GM20000 (cell line): ENCODE measurements around the gene FPGS.
"Not testable (repeated sequence)": the region's sequence is repeated elsewhere in the genome, so short reads cannot be mapped to it uniquely, and the experiment has no call there.

Experiments
- DNase-seq: peaks from one replicate; pipeline ENCODE4 v3.0.0; 2012; ENCODE audit warnings: low spot score
- CTCF ChIP-seq: IDR thresholded peaks from 2 replicates; pipeline ENCODE4 v1.5.1; 2012; ENCODE audit warnings: mild to moderate bottlenecking, control low read depth; ENCODE audit errors: extremely low read depth, missing control alignments

FPGS gene

GRCh38 chr9:127838375-127839078 is 35.8 kb downstream of the FPGS start:
- no peak for TF ChIP-seq CTCF
- no peak for DNase-seq

- no peak for TF ChIP-seq CTCF
- no peak for DNase-seq
Measured at GRCh38 chr9:127841087-127841835, 38.6 kb downstream of the FPGS start.

GRCh38 chr9:127844821-127845359 is 42.2 kb downstream of the FPGS start:
- DNase-seq: no peak
- no peak for TF ChIP-seq CTCF

- not testable (repeated sequence) for DNase-seq
Measured at GRCh38 chr9:127845619-127846018, 42.9 kb downstream of the FPGS start.

GRCh38 chr9:127846443-127847177 is 43.9 kb downstream of the FPGS start:
- DNase-seq: no peak
- TF ChIP-seq CTCF: no peak

- TF ChIP-seq CTCF: no peak
- DNase-seq: no peak
Measured at GRCh38 chr9:127847178-127847510, 44.5 kb downstream of the FPGS start.

- TF ChIP-seq CTCF: no peak
- DNase-seq: no peak
Measured at GRCh38 chr9:127847833-127848755, 45.4 kb downstream of the FPGS start.
